Measurements from ENCODE around the gene RER1.

RER1 gene

GRCh38 chr1:2382621-2383361 lies 8.8 kb upstream of the RER1 start:
- TF ChIP-seq CTCF (conservative IDR thresholded peaks at IDR 0.05; ENCODE audit: low read depth, low read length): peak; percentile 73
- peak; percentile 56 for DNase-seq (ENCODE audit: low read depth)
- no peak overlapping the region for H3K4me3 ChIP-seq (ENCODE audit: low read depth, low read length)

GRCh38 chr1:2383576-2383975 lies 8.1 kb upstream of the RER1 start:
- H3K4me3 ChIP-seq (ENCODE audit: low read depth, low read length): no peak overlapping the region
- no peak for DNase-seq (ENCODE audit: low read depth)
- TF ChIP-seq CTCF (conservative IDR thresholded peaks at IDR 0.05; ENCODE audit: low read depth, low read length): no peak

- no peak for TF ChIP-seq CTCF (conservative IDR thresholded peaks at IDR 0.05; ENCODE audit: low read depth, low read length)
- no peak overlapping the region for H3K4me3 ChIP-seq (ENCODE audit: low read depth, low read length)
- DNase-seq (ENCODE audit: low read depth): no peak
These were observed 7.3 kb upstream of the RER1 start for GRCh38 chr1:2384130-2384860.

GRCh38 chr1:2384941-2385481 lies 6.6 kb upstream of the RER1 start:
- TF ChIP-seq CTCF (conservative IDR thresholded peaks at IDR 0.05; ENCODE audit: low read depth, low read length): no peak
- H3K4me3 ChIP-seq (ENCODE audit: low read depth, low read length): no peak overlapping the region
- no peak for DNase-seq (ENCODE audit: low read depth)

GRCh38 chr1:2385606-2386280 lies 5.9 kb upstream of the RER1 start:
- TF ChIP-seq CTCF (conservative IDR thresholded peaks at IDR 0.05; ENCODE audit: low read depth, low read length): no peak
- no peak for DNase-seq (ENCODE audit: low read depth)
- no peak overlapping the region for H3K4me3 ChIP-seq (ENCODE audit: low read depth, low read length)

GRCh38 chr1:2386636-2387611 lies 4.7 kb upstream of the RER1 start:
- TF ChIP-seq CTCF (conservative IDR thresholded peaks at IDR 0.05; ENCODE audit: low read depth, low read length): no peak
- H3K4me3 ChIP-seq (ENCODE audit: low read depth, low read length): no peak overlapping the region
- DNase-seq (ENCODE audit: low read depth): no peak
